Trophoblast cell (in vitro differentiated cells and primary cell): Measurements from ENCODE around the gene KRT73.

Source experiments
- DNase-seq, 2 donors: peaks; one replicate each; pipeline ENCODE4 v3.0.0-alpha.2; 2016
- H2AFZ ChIP-seq: 2 replicates; pipeline ENCODE4 v1.6.1; 2013; ENCODE audit warnings: low read length, moderate library complexity, mild to moderate bottlenecking; ENCODE audit not compliant: insufficient read depth, poor library complexity
- H2AK5ac ChIP-seq: 2 replicates; pipeline ENCODE4 v1.6.1; 2013; ENCODE audit warnings: mild to moderate bottlenecking, low read length
- H2BK120ac ChIP-seq: 2 replicates; pipeline ENCODE4 v1.6.1; 2013; ENCODE audit warnings: low read length, mild to moderate bottlenecking, moderate library complexity; ENCODE audit not compliant: insufficient read depth, poor library complexity
- H2BK12ac ChIP-seq: 2 replicates; pipeline ENCODE4 v1.6.1; 2013; ENCODE audit warnings: mild to moderate bottlenecking, low read length, moderate library complexity
- H2BK5ac ChIP-seq: 2 replicates; pipeline ENCODE4 v1.6.1; 2013; ENCODE audit warnings: low read length, low read depth, moderate library complexity, mild to moderate bottlenecking; ENCODE audit not compliant: poor library complexity
- H3K14ac ChIP-seq: 2 replicates; pipeline ENCODE4 v1.6.1; 2013; ENCODE audit warnings: mild to moderate bottlenecking, low read length
- H3K18ac ChIP-seq: 2 replicates; pipeline ENCODE4 v1.6.1; 2013; ENCODE audit warnings: mild to moderate bottlenecking, low read length
- H3K23ac ChIP-seq: 2 replicates; pipeline ENCODE4 v1.6.1; 2013; ENCODE audit warnings: low read length
- H3K27ac ChIP-seq: 2 replicates; pipeline ENCODE4 v1.5.1; 2013; ENCODE audit warnings: low read depth, mild to moderate bottlenecking, inconsistent platforms, low read length, moderate library complexity
- H3K27me3 ChIP-seq: 2 replicates; pipeline ENCODE4 v1.6.1; 2013; ENCODE audit warnings: inconsistent platforms, mild to moderate bottlenecking, low read length, moderate library complexity; ENCODE audit not compliant: insufficient read depth
- H3K36me3 ChIP-seq, 2 experiments: 1 replicate in 1 of 2; 2 replicates in 1 of 2; pipeline ENCODE4 v1.6.1; 2013; ENCODE audit warnings: low read length in 2 of 2, mild to moderate bottlenecking in 2 of 2, moderate library complexity in 1 of 2; ENCODE audit not compliant: insufficient read depth in 2 of 2, control insufficient read depth in 1 of 2
- H3K4ac ChIP-seq: 2 replicates; pipeline ENCODE4 v1.6.1; 2013; ENCODE audit warnings: low read depth, mild to moderate bottlenecking, low read length, moderate library complexity
- H3K4me1 ChIP-seq, 2 experiments: 1 replicate in 1 of 2; 2 replicates in 1 of 2; pipeline ENCODE4 v1.6.1; 2013; ENCODE audit warnings: low read length in 2 of 2, mild to moderate bottlenecking in 2 of 2, moderate library complexity in 1 of 2; ENCODE audit not compliant: insufficient read depth in 2 of 2, control insufficient read depth in 1 of 2
- H3K4me2 ChIP-seq: 2 replicates; pipeline ENCODE4 v1.6.1; 2013; ENCODE audit warnings: inconsistent platforms, mild to moderate bottlenecking, low read length, moderate library complexity
- H3K4me3 ChIP-seq: 2 replicates; pipeline ENCODE4 v1.5.1; 2013; ENCODE audit warnings: mild to moderate bottlenecking, low read depth, low read length, inconsistent platforms
- H3K79me1 ChIP-seq: one replicate; pipeline ENCODE4 v1.6.1; 2013; ENCODE audit warnings: low read length
- H3K79me2 ChIP-seq: 2 replicates; pipeline ENCODE4 v1.6.1; 2013; ENCODE audit warnings: low read length, mild to moderate bottlenecking; ENCODE audit not compliant: control insufficient read depth, insufficient read depth, poor library complexity
- H3K9ac ChIP-seq: 2 replicates; pipeline ENCODE4 v1.6.1; 2013; ENCODE audit warnings: mild to moderate bottlenecking, low read length
- H3K9me3 ChIP-seq: 2 replicates; pipeline ENCODE4 v1.6.1; 2013; ENCODE audit warnings: low read depth, mild to moderate bottlenecking, control low read depth, inconsistent platforms, low read length; ENCODE audit not compliant: insufficient read depth
- H4K12ac ChIP-seq: 2 replicates; pipeline ENCODE4 v1.6.1; 2013; ENCODE audit warnings: low read depth, mild to moderate bottlenecking, low read length, moderate library complexity
- H4K8ac ChIP-seq: 2 replicates; pipeline ENCODE4 v1.6.1; 2013; ENCODE audit warnings: low read depth, mild to moderate bottlenecking, low read length, moderate library complexity
- H4K91ac ChIP-seq: one replicate; pipeline ENCODE4 v1.6.1; 2013; ENCODE audit warnings: low read depth, mild to moderate bottlenecking, low read length, moderate library complexity
- WGBS: extraction: QIAGEN DNeasy Blood & Tissue Kit; methylation state at CpG from one replicate; pipeline ENCODE4 v1.1.7; 2013; ENCODE audit warnings: missing lambda C conversion rate; ENCODE audit not compliant: insufficient read length, insufficient coverage; ENCODE audit errors: extremely low coverage; 5-methylcytosine and 5-hydroxymethylcytosine counted together

Gene KRT73

GRCh38 chr12:52660934-52661499 is 42.7 kb upstream of the KRT73 start:
- H2BK5ac ChIP-seq = no peak overlapping the region
- no peaks in the 10 kb centered on the region for H3K79me2 ChIP-seq
- H3K27me3 ChIP-seq = no peaks in the 10 kb centered on the region
- H4K8ac ChIP-seq = no peak overlapping the region
- H4K91ac ChIP-seq = no peak overlapping the region
- H3K14ac ChIP-seq = no peak overlapping the region
- no peak overlapping the region for H2AFZ ChIP-seq
- no peak overlapping the region for H3K4me3 ChIP-seq
- no peak overlapping the region for H3K18ac ChIP-seq
- DNase-seq = no peak
- H3K79me1 ChIP-seq = no peaks in the 10 kb centered on the region
- H4K12ac ChIP-seq = no peak overlapping the region
- H3K4me2 ChIP-seq = no peak overlapping the region
- no peak overlapping the region for H3K9ac ChIP-seq
- no peaks in the 10 kb centered on the region for H3K36me3 ChIP-seq
- H3K9me3 ChIP-seq = no peaks in the 10 kb centered on the region
- no peak overlapping the region for H2BK120ac ChIP-seq
- no peak overlapping the region for H3K4ac ChIP-seq
- no peaks in the 10 kb centered on the region for H3K4me1 ChIP-seq
- H3K27ac ChIP-seq = no peak overlapping the region
- no CpG with 5 or more reads among the region's 3 CpGs for WGBS
- no peak overlapping the region for H2AK5ac ChIP-seq
- no peak overlapping the region for H3K23ac ChIP-seq
- no peak overlapping the region for H2BK12ac ChIP-seq

GRCh38 chr12:52659951-52660350 is 41.6 kb upstream of the KRT73 start:
- no peak overlapping the region for H4K91ac ChIP-seq
- H3K79me1 ChIP-seq = no peaks in the 10 kb centered on the region
- no CpG with 5 or more reads among the region's 4 CpGs for WGBS
- H2BK5ac ChIP-seq = no peak overlapping the region
- no peaks in the 10 kb centered on the region for H3K9me3 ChIP-seq
- H3K36me3 ChIP-seq = no peaks in the 10 kb centered on the region
- H3K4me1 ChIP-seq = peaks cover 2 to 9% of the 10 kb centered on the region in 2 experiments
- no peak overlapping the region for H2AFZ ChIP-seq
- H3K4ac ChIP-seq = no peak overlapping the region
- no peak overlapping the region for H4K8ac ChIP-seq
- no peak overlapping the region for H2BK120ac ChIP-seq
- H4K12ac ChIP-seq = no peak overlapping the region
- H3K4me2 ChIP-seq = no peak overlapping the region
- H3K27me3 ChIP-seq = no peaks in the 10 kb centered on the region
- no peak overlapping the region for H3K18ac ChIP-seq
- H3K79me2 ChIP-seq = no peaks in the 10 kb centered on the region
- no peak overlapping the region for H2AK5ac ChIP-seq
- no peak overlapping the region for H3K14ac ChIP-seq
- H3K23ac ChIP-seq = no peak overlapping the region
- H3K9ac ChIP-seq = no peak overlapping the region
- no peak overlapping the region for H2BK12ac ChIP-seq
- no peak overlapping the region for H3K4me3 ChIP-seq
- DNase-seq = no peak
- H3K27ac ChIP-seq = no peak overlapping the region

GRCh38 chr12:52659395-52659794 is 41.0 kb upstream of the KRT73 start:
- Histone ChIP-seq H3K23ac (no peak overlapping the region), H3K4me1 (peaks cover 2 to 9% of the 10 kb centered on the region in 2 experiments), H2BK12ac (no peak overlapping the region), H2BK5ac (no peak overlapping the region), H3K14ac (no peak overlapping the region), H3K79me1 (no peaks in the 10 kb centered on the region), H3K4me3 (no peak overlapping the region), H4K8ac (no peak overlapping the region), H2AK5ac (no peak overlapping the region), H3K18ac (no peak overlapping the region), H4K12ac (no peak overlapping the region), H3K27me3 (no peaks in the 10 kb centered on the region), H3K9me3 (no peaks in the 10 kb centered on the region), H3K4me2 (no peak overlapping the region), H3K27ac (no peak overlapping the region), H4K91ac (no peak overlapping the region), H3K79me2 (no peaks in the 10 kb centered on the region), H2AFZ (no peak overlapping the region), H3K9ac (no peak overlapping the region), H2BK120ac (no peak overlapping the region), H3K36me3 (no peaks in the 10 kb centered on the region), H3K4ac (no peak overlapping the region)
- DNase-seq = no peak
- WGBS = no CpG with 5 or more reads among the region's 7 CpGs

GRCh38 chr12:52658196-52658595 is 39.8 kb upstream of the KRT73 start:
- H3K9ac ChIP-seq = no peak overlapping the region
- H4K8ac ChIP-seq = no peak overlapping the region
- H3K79me1 ChIP-seq = no peaks in the 10 kb centered on the region
- no peak overlapping the region for H4K91ac ChIP-seq
- H3K27ac ChIP-seq = no peak overlapping the region
- H3K4ac ChIP-seq = no peak overlapping the region
- H3K79me2 ChIP-seq = no peaks in the 10 kb centered on the region
- H3K9me3 ChIP-seq = no peaks in the 10 kb centered on the region
- no peak for DNase-seq
- H4K12ac ChIP-seq = no peak overlapping the region
- no peak overlapping the region for H2BK5ac ChIP-seq
- H3K14ac ChIP-seq = no peak overlapping the region
- no peak overlapping the region for H2BK120ac ChIP-seq
- H3K23ac ChIP-seq = no peak overlapping the region
- H2AK5ac ChIP-seq = no peak overlapping the region
- no peak overlapping the region for H2AFZ ChIP-seq
- H3K18ac ChIP-seq = no peak overlapping the region
- peaks cover 2 to 9% of the 10 kb centered on the region in 2 experiments for H3K4me1 ChIP-seq
- H3K36me3 ChIP-seq = no peaks in the 10 kb centered on the region
- H3K4me3 ChIP-seq = no peak overlapping the region
- H3K4me2 ChIP-seq = no peak overlapping the region
- no CpG with 5 or more reads among the region's 4 CpGs for WGBS
- H2BK12ac ChIP-seq = no peak overlapping the region
- no peaks in the 10 kb centered on the region for H3K27me3 ChIP-seq
